Middle frontal gyrus (tissue), 1 donor: ENCODE measurements around the gene PDIA4.
A peak's percentile ranks its signal among the peaks of the same experiment; 100 is the strongest.
"Not testable (repeated sequence)": the region's sequence is repeated elsewhere in the genome, so short reads cannot be mapped to it uniquely, and the experiment has no call there.

Source experiments
- DNase-seq: peaks from one replicate; pipeline ENCODE4 v3.0.0-alpha.2; 2015; ENCODE audit warnings: low spot score; ENCODE audit errors: extremely low spot score

PDIA4 gene

GRCh38 chr7:149028346-149029109 is at the start of gene PDIA4:
Gene PDIA4 (minus strand): TSS chr7:149028505. CDS start chr7:149028408, 97 bp downstream.
- DNase-seq, result peak; percentile 97

GRCh38 chr7:149077594-149077993 is 49.3 kb upstream of the PDIA4 start:
- no peak for DNase-seq

GRCh38 chr7:149075286-149075685 is 47.0 kb upstream of the PDIA4 start:
- DNase-seq, result no peak

- no peak for DNase-seq
Measured at GRCh38 chr7:149074116-149074885, 46.0 kb upstream of the PDIA4 start.

GRCh38 chr7:149072438-149072775 is 44.1 kb upstream of the PDIA4 start:
- DNase-seq, result no peak

GRCh38 chr7:149071641-149072437 is 43.5 kb upstream of the PDIA4 start:
- DNase-seq, result no peak

GRCh38 chr7:149071182-149071635 is 42.9 kb upstream of the PDIA4 start:
- no peak for DNase-seq

- no peak for DNase-seq
Measured at GRCh38 chr7:149070372-149071125, 42.2 kb upstream of the PDIA4 start.

GRCh38 chr7:149067869-149068268 is 39.6 kb upstream of the PDIA4 start:
- no peak for DNase-seq

- no peak for DNase-seq
Measured at GRCh38 chr7:149063476-149063875, 35.2 kb upstream of the PDIA4 start.

GRCh38 chr7:149062217-149062899 is 34.1 kb upstream of the PDIA4 start:
- DNase-seq, result not testable (repeated sequence)

- DNase-seq, result no peak
Measured at GRCh38 chr7:149060156-149060555, 31.9 kb upstream of the PDIA4 start.

- no peak for DNase-seq
Measured at GRCh38 chr7:149053885-149054284, 25.6 kb upstream of the PDIA4 start.

GRCh38 chr7:149053384-149053783 is 25.1 kb upstream of the PDIA4 start:
- no peak for DNase-seq

- no peak for DNase-seq
Measured at GRCh38 chr7:149050941-149051340, 22.6 kb upstream of the PDIA4 start.

GRCh38 chr7:149048805-149049204 is 20.5 kb upstream of the PDIA4 start:
- DNase-seq, result no peak

GRCh38 chr7:149046416-149046815 is 18.1 kb upstream of the PDIA4 start:
- no peak for DNase-seq

- no peak for DNase-seq
Measured at GRCh38 chr7:149043936-149044335, 15.6 kb upstream of the PDIA4 start.

GRCh38 chr7:149041350-149041749 is 13.0 kb upstream of the PDIA4 start:
- DNase-seq, result no peak

GRCh38 chr7:149038641-149039040 is 10.3 kb upstream of the PDIA4 start:
- DNase-seq, result not testable (repeated sequence)

- no peak for DNase-seq
Measured at GRCh38 chr7:149036676-149037075, 8.4 kb upstream of the PDIA4 start.
